Ovary (tissue), 9 donors: Measurements from ENCODE around the gene LGR4. TPM values are rescaled to one million over a fixed set of nuclear protein-coding genes. Genes with fewer than 3 reads are reported as not detected.

ENCODE experiments used
- DNase-seq, 5 donors: peaks; one replicate each; pipeline ENCODE4 v3.0.0-alpha.2; 2019 to 2020
- H3K27ac ChIP-seq, 2 donors: fragments of 200-600 bp; one replicate each; pipeline versions ENCODE4 v1.5.1 to v1.8.0; 2019 to 2022
- H3K27me3 ChIP-seq: fragments of 200-600 bp; one replicate; pipeline ENCODE4 v1.8.0; 2022
- H3K36me3 ChIP-seq: fragments of 200-600 bp; sonication (generic); one replicate; pipeline ENCODE4 v1.5.1; 2019
- H3K4me1 ChIP-seq: one replicate; pipeline ENCODE4 v1.8.1; 2013; ENCODE audit warnings: mild to moderate bottlenecking, moderate library complexity; ENCODE audit not compliant: insufficient read depth
- H3K4me3 ChIP-seq: fragments of 200-600 bp; sonication (generic); one replicate; pipeline ENCODE4 v1.5.1; 2017
- H3K9me3 ChIP-seq, 2 donors: fragments of 200-600 bp in 1 of 2; sonication (generic) in 1 of 2; one replicate each; pipeline versions ENCODE4 v1.5.1 to v1.8.1; 2013 to 2019; ENCODE audit warnings: mild to moderate bottlenecking in 1 of 2, moderate library complexity in 1 of 2
- CTCF ChIP-seq, 3 donors: fragments of 450-650 bp in 2 of 3; fragments of 200-600 bp in 1 of 3; IDR thresholded peaks; one replicate each; pipeline versions ENCODE4 v1.5.1 to v1.8.0; 2016 to 2022; ENCODE audit warnings: antibody characterized with exemption in 3 of 3, mild to moderate bottlenecking in 1 of 3
- EP300 ChIP-seq: sonication (generic); formaldehyde crosslinking; IDR thresholded peaks from one replicate; pipeline ENCODE4 v1.6.1; 2017; ENCODE audit warnings: antibody characterized with exemption
- POLR2A ChIP-seq: fragments of 450-650 bp; IDR thresholded peaks from one replicate; pipeline ENCODE4 v1.6.1; 2017; ENCODE audit warnings: antibody characterized with exemption, mild to moderate bottlenecking, moderate library complexity
- WGBS, 3 donors: extraction: QIAGEN DNeasy Blood & Tissue Kit in 1 of 3; methylation state at CpG; one replicate each; pipeline versions ENCODE4 v1.1.5 to v1.1.7; 2013 to 2017; 5-methylcytosine and 5-hydroxymethylcytosine counted together
- intact Hi-C, 4 donors: fragments of 100-400 bp; cut with DNase I; formaldehyde crosslinking; loops; one replicate each; pipeline versions ENCODE4 v1.11.0 to v1.15.1; 2022 to 2023
- polyA plus RNA-seq, 2 donors: library from polyadenylated mRNA; stranded (reverse); fragments of 200-250 nt in 1 of 2; fragments of 350-450 nt in 1 of 2; fragmentation: Illumina TruSeq in 1 of 2; extraction: RNeasy Lipid Tissue Mini Kit (QIAGEN cat#74804) in 1 of 2; gene quantifications; one replicate each; pipeline ENCODE4 v1.2.3, GENCODE V29; 2013 to 2014
- total RNA-seq, 7 donors: library from RNA; depleted of rRNA in 2 of 7; stranded (reverse); fragments of >200 nt in 2 of 7; fragmentation: NEBNext Ultra II Directional in 3 of 7; extraction: Animal tissue kit (Norgen Biotek cat#: 25700) in 3 of 7; gene quantifications; one replicate each; pipeline versions ENCODE4 v1.1.0 to v1.2.4, GENCODE V29; 2016 to 2023
- donor health status: DM: no; HTN: no; CAD: no; lungs with moderate emphysema.
- donor health status: DM: no; HTN: no; CAD: no.
- donor health status: Bipolar disorder and iron deficiency.
- donor health status: DM: yes; HTN: yes; CAD: no.
- donor health status: DM: no; HTN: no; CAD: no.
- donor health status: DM: yes; HTN: yes; CAD: no.

Gene LGR4
- total and polyA plus RNA-seq, 9 donors, result 15.3 to 51.1 (median 32.3) TPM

GRCh38 chr11:27462543-27462942, 10.0 kb downstream of the LGR4 start:
- intact Hi-C loops, result loop anchor here in 1 of 4 donors (10.0 kb wide), 1 partner anchor 48 kb away; no protein-coding TSS in a partner anchor
- no peak overlapping the region for H3K27ac ChIP-seq
- H3K9me3 ChIP-seq, result no peaks in the 10 kb centered on the region
- peaks cover 8% of the 10 kb centered on the region for H3K4me1 ChIP-seq
- TF ChIP-seq EP300 (no peak), POLR2A (no peak), CTCF (IDR thresholded peaks at IDR 0.05) (no peak)
- H3K36me3 ChIP-seq, result no peaks in the 10 kb centered on the region
- 77 to 84% (median 80%) methylated on average over 5 of the region's 5 CpGs for WGBS, 3 donors
- DNase-seq, result no peak
- H3K27me3 ChIP-seq, result no peaks in the 10 kb centered on the region
- no peak overlapping the region for H3K4me3 ChIP-seq

DNA sequence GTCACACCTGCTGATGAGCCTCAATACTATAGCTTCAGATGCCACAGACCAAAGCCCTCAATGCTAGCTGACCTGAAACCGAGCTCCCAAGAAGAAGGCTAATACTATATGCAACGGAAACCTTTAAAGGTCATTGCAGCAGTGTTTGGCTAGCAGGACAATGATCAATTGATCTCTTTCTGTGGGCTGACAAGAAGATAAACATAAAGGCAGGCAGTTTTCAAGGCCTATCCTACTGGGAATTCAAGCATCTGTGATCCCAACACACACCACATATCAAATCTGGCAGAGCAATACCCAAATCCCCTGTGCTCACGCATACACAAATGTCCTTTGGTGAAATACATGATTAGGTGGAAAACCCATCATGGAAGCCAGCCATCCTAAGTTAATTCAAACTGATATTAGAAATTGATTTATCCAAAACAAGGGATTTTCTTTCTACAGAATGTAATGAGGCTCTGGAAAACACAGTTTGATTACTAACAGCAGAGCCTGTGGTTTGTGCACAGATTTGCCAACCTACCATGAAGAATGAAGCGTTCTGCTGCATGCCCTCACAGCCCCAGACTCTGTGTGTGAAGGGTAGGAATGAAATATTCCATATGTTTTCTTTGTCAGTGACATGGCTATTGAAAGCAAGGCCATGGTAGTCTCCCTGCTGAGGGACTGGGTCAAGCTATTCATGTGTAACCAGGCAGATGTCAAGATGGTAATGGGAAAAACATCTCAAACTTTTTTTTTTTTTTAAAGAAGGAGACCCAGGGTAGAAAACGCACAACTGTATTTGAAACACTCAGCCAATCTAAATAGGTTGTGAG, 12.2 kb downstream of the LGR4 start:
- Histone ChIP-seq H3K27ac (no peak overlapping the region), H3K9me3 (no peaks in the 10 kb centered on the region), H3K36me3 (no peaks in the 10 kb centered on the region), H3K4me3 (no peak overlapping the region), H3K4me1 (peaks cover 8% of the 10 kb centered on the region), H3K27me3 (no peaks in the 10 kb centered on the region)
- intact Hi-C loops, result loop anchor here in 1 of 4 donors (10.0 kb wide), 1 partner anchor 46 kb away; no protein-coding TSS in a partner anchor
- WGBS, 3 donors, result 88 to 92% (median 91%) methylated on average over 5 of the region's 5 CpGs
- no peak for TF ChIP-seq EP300
- DNase-seq, result no peak

- intact Hi-C loops, result no loop called here
- TF ChIP-seq CTCF (IDR thresholded peaks at IDR 0.05), result no peak
- TF ChIP-seq EP300, result no peak
- H3K9me3 ChIP-seq, result no peaks in the 10 kb centered on the region
- no peak overlapping the region for H3K27ac ChIP-seq
- peaks cover 8% of the 10 kb centered on the region for H3K4me1 ChIP-seq
- H3K4me3 ChIP-seq, result no peak overlapping the region
- no peak for DNase-seq
- 85 to 90% (median 87%) methylated on average over 6 of the region's 6 CpGs for WGBS, 3 donors
- H3K36me3 ChIP-seq, result no peaks in the 10 kb centered on the region
- no peaks in the 10 kb centered on the region for H3K27me3 ChIP-seq
Observed at GRCh38 chr11:27459191-27459590, 13.4 kb downstream of the LGR4 start.

- TF ChIP-seq CTCF (IDR thresholded peaks at IDR 0.05) (no peak), EP300 (no peak), POLR2A (no peak)
Observed at GRCh38 chr11:27458182-27458581, 14.4 kb downstream of the LGR4 start.

GRCh38 chr11:27456795-27457329, 15.7 kb downstream of the LGR4 start:
- H3K4me3 ChIP-seq, result no peak overlapping the region
- no peaks in the 10 kb centered on the region for H3K9me3 ChIP-seq
- intact Hi-C loops, result no loop called here
- DNase-seq, result no peak
- no peaks in the 10 kb centered on the region for H3K36me3 ChIP-seq
- H3K4me1 ChIP-seq, result peaks cover 5% of the 10 kb centered on the region
- H3K27ac ChIP-seq, result no peak overlapping the region
- no peaks in the 10 kb centered on the region for H3K27me3 ChIP-seq
- no peak for TF ChIP-seq CTCF (IDR thresholded peaks at IDR 0.05)
- no peak for TF ChIP-seq EP300

More at GRCh38 chr11:27458182-27458581, 14.4 kb downstream of the LGR4 start:
- no peaks in the 10 kb centered on the region for H3K36me3 ChIP-seq
- no peak overlapping the region for H3K4me3 ChIP-seq
- peaks cover 4% of the 10 kb centered on the region for H3K4me1 ChIP-seq
- no peaks in the 10 kb centered on the region for H3K9me3 ChIP-seq
- H3K27ac ChIP-seq, result no peak overlapping the region
- intact Hi-C loops, result no loop called here
- WGBS, 3 donors, result 91 to 92% (median 91%) methylated on average over 2 of the region's 2 CpGs
- no peaks in the 10 kb centered on the region for H3K27me3 ChIP-seq
- no peak for DNase-seq
